Nephron progenitor cell (in vitro differentiated cells): Measurements from ENCODE around the gene RNF14.

Experiments used
- DNase-seq: peaks from one replicate; pipeline ENCODE4 v3.0.0; 2021
- H3K27ac Mint-ChIP-seq: 2 replicates; pipeline ENCODE4 v1.8.0; 2021; ENCODE audit warnings: mild to moderate bottlenecking, moderate library complexity, mixed read lengths
- H3K27me3 Mint-ChIP-seq: 2 replicates; pipeline ENCODE4 v1.8.0; 2021; ENCODE audit warnings: mild to moderate bottlenecking, low read depth, mixed read lengths; ENCODE audit not compliant: poor library complexity
- H3K36me3 Mint-ChIP-seq: 2 replicates; pipeline ENCODE4 v1.8.0; 2021; ENCODE audit warnings: low read depth, mixed read lengths
- H3K4me1 Mint-ChIP-seq: 2 replicates; pipeline ENCODE4 v1.8.0; 2021; ENCODE audit warnings: mixed read lengths
- H3K4me3 Mint-ChIP-seq: 2 replicates; pipeline ENCODE4 v1.8.0; 2021; ENCODE audit warnings: mild to moderate bottlenecking, moderate library complexity, mixed read lengths
- H3K9me3 Mint-ChIP-seq: 2 replicates; pipeline ENCODE4 v1.8.0; 2021; ENCODE audit warnings: mild to moderate bottlenecking, moderate library complexity, mixed read lengths
- TF ChIP-seq, protein P1 (sequence below): fragments of 200-600 bp; sonication (generic); IDR thresholded peaks from 2 replicates; pipeline ENCODE4 v1.5.0; 2021; ENCODE audit warnings: antibody characterized with exemption

RNF14 gene

GRCh38 chr5:142014911-142015584 is 46.1 kb downstream of the RNF14 start:
- DNase-seq = peak; percentile 10
- Mint-ChIP-seq H3K9me3 (peaks cover 3% of the 10 kb centered on the region), H3K4me3 (no peak overlapping the region), H3K36me3 (peaks cover 5% of the 10 kb centered on the region), H3K4me1 (peaks cover 36% of the 10 kb centered on the region), H3K27me3 (peaks cover 15% of the 10 kb centered on the region), H3K27ac (peak overlapping the region; percentile 40)
- TF ChIP-seq, protein P1, sequence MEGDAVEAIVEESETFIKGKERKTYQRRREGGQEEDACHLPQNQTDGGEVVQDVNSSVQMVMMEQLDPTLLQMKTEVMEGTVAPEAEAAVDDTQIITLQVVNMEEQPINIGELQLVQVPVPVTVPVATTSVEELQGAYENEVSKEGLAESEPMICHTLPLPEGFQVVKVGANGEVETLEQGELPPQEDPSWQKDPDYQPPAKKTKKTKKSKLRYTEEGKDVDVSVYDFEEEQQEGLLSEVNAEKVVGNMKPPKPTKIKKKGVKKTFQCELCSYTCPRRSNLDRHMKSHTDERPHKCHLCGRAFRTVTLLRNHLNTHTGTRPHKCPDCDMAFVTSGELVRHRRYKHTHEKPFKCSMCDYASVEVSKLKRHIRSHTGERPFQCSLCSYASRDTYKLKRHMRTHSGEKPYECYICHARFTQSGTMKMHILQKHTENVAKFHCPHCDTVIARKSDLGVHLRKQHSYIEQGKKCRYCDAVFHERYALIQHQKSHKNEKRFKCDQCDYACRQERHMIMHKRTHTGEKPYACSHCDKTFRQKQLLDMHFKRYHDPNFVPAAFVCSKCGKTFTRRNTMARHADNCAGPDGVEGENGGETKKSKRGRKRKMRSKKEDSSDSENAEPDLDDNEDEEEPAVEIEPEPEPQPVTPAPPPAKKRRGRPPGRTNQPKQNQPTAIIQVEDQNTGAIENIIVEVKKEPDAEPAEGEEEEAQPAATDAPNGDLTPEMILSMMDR = peak; percentile 37

DNA sequence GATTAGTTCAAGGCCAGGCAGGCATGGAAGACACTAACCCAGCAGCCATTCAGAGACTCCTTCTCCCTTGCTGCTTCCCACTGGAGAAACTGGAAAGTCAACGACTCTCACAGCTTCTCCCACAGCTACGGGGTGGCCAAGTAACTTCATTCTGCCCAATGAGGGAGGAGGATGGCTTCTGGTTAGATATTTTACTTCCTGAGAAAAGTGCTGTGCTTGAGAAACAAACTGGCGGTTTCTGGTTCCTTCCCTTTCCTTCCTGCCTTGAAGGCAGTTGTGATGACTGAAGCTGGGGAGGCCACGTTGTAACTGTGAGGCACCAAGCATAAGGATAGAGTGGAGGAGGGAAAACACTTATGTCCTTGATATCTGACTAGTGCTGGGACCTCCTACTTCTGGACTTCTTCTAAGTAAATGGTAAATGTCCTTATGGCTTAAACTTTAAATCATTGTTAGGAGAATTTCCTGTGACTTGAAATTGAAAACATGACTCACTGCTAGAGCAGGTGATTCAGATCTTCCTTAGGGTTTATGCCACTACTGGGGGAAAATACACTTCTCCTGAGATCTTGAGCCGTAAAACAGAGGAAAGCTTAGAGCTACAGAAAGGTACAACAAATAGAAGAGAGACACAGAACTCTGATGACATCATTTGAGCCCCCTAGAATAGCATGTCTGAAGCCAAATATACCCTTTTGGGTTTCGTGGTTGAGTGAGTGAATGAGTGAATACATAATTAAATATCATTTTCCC is 47.1 kb downstream of the RNF14 start:
- H3K27ac Mint-ChIP-seq = no peak overlapping the region
- peaks cover 15% of the 10 kb centered on the region for H3K27me3 Mint-ChIP-seq
- H3K4me1 Mint-ChIP-seq = peaks cover 36% of the 10 kb centered on the region
- peaks cover 9% of the 10 kb centered on the region for H3K36me3 Mint-ChIP-seq
- TF ChIP-seq, protein P1 = no peak
- H3K9me3 Mint-ChIP-seq = peaks cover 10% of the 10 kb centered on the region
- DNase-seq = no peak
- H3K4me3 Mint-ChIP-seq = no peak overlapping the region

- DNase-seq = no peak
- H3K4me1 Mint-ChIP-seq = peaks cover 36% of the 10 kb centered on the region
- H3K36me3 Mint-ChIP-seq = peaks cover 6% of the 10 kb centered on the region
- H3K9me3 Mint-ChIP-seq = peaks cover 14% of the 10 kb centered on the region
- H3K4me3 Mint-ChIP-seq = no peak overlapping the region
- TF ChIP-seq, protein P1 = no peak
- H3K27ac Mint-ChIP-seq = no peak overlapping the region
- H3K27me3 Mint-ChIP-seq = peaks cover 19% of the 10 kb centered on the region
These were observed 47.7 kb downstream of the RNF14 start for GRCh38 chr5:142016556-142016955.

DNA sequence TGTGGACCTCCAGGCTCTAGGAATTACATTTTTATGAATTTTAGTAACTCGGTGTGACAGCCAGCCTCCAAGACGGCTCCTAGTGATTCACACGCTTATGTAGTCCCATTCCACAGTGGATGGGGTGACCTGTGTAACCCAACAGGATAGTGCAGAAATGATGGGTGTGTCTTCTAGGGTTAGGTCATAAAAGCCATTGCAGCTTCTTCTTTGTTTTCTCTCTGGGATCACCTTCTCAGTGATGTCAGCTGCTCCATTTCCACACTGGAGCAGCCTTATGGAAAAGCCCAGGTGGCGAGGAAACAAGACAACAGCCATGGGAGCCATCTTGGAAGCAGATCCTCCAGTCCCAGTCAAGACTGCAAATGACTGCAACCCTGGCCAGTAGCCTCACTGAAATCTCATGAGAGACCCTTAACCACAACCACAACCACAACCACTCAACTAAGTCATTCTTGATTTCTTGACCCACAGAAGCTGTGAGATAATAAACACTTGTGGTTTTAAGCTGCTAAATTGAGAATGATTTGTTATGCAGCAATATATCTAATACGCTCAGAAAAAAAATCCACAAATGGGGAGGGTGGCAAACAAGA is 49.0 kb downstream of the RNF14 start:
- Mint-ChIP-seq H3K9me3 (peaks cover 14% of the 10 kb centered on the region), H3K4me1 (peaks cover 24% of the 10 kb centered on the region), H3K36me3 (peaks cover 6% of the 10 kb centered on the region), H3K27me3 (peaks cover 25% of the 10 kb centered on the region), H3K27ac (no peak overlapping the region), H3K4me3 (no peak overlapping the region)
- DNase-seq = no peak
- TF ChIP-seq, protein P1 = no peak

- H3K27ac Mint-ChIP-seq = no peak overlapping the region
- peaks cover 6% of the 10 kb centered on the region for H3K36me3 Mint-ChIP-seq
- TF ChIP-seq, protein P1 = no peak
- no peak overlapping the region for H3K4me3 Mint-ChIP-seq
- peaks cover 26% of the 10 kb centered on the region for H3K27me3 Mint-ChIP-seq
- H3K9me3 Mint-ChIP-seq = peaks cover 14% of the 10 kb centered on the region
- peaks cover 19% of the 10 kb centered on the region for H3K4me1 Mint-ChIP-seq
- DNase-seq = no peak
These were observed 51.3 kb downstream of the RNF14 start for GRCh38 chr5:142020122-142020659.
